Measurements from ENCODE around the gene FBLL1.
A peak's percentile ranks its signal among the peaks of the same experiment; 100 is the strongest.

FBLL1 gene

DNA sequence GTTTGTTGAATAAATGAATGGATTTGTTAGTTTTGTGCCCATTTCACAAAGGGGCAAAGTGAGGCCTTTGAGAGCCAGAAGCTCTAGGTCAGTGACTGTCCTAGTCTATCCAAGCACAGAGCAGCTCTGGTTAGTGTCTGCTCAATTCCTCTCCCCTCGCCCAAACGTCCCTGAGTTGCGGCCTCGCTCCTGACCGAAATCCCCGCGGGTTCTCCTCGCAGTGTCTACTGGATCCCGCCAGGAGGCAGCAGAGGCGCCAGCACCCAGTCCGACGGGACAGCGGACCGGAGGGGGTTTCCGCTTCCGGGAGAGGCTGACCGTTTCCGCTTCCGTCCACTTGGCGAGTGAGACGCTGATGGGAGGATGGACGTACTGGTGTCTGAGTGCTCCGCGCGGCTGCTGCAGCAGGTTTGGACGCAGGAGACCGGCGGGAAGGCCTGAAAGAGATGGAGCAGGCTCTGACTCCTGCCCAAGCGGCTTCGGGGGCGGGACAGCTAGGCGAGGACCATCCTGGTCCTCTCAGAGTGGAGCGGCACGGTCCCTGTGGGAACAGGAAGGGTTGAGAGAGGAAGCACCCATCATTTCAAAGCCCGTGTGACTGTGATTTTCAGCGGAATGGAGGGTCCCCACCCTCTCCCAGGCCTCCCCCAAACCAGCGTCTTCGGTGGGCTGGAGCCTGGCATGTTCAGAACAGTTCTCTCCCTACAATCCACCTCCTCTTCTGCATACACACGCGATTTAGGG lies 42.8 kb upstream of the FBLL1 start, which contains the start of gene RARS1:
Gene RARS1 (plus strand): TSS at position 336 of the 744 bp plus-strand sequence. CDS start 28 bp downstream, at position 364.
- Histone ChIP-seq H3K36me3 (ENCODE audit: low read length) (peaks cover 18% of the 10 kb centered on the region; the same call in 1 of the 2 replicates), H3F3A (ENCODE audit: insufficient read depth) (no peaks in the 10 kb centered on the region), H3K9ac (ENCODE audit: low read length) (peak within 1 kb of the TSS; percentile 88), H3K4me3 (ENCODE audit: insufficient read depth, low read length, poor library complexity, severe bottlenecking) (peak within 1 kb of the TSS; percentile 98), H3K27me3 (ENCODE audit: low read length) (no peaks in the 10 kb centered on the region), H2AFZ (ENCODE audit: low read depth, low read length, severe bottlenecking) (peak within 1 kb of the TSS; percentile 89), H3K79me2 (ENCODE audit: insufficient read depth, low read length) (peaks cover 17% of the 10 kb centered on the region), H3K9me3 (ENCODE audit: insufficient read depth, low read length) (no peaks in the 10 kb centered on the region), H3K9me2 (replicated peaks; ENCODE audit: insufficient read depth, low read length) (no peaks in the 10 kb centered on the region), H3K4me2 (ENCODE audit: low read depth, low read length, poor library complexity, severe bottlenecking) (peak within 1 kb of the TSS; percentile 68), H4K20me1 (ENCODE audit: low read depth, low read length) (no peaks in the 10 kb centered on the region), H3K27ac (ENCODE audit: low read depth, low read length) (no peak within 1 kb of the TSS)
- TF ChIP-seq CTCF (IDR thresholded peaks at IDR 0.05; ENCODE audit: insufficient read depth, low read length, poor library complexity, severe bottlenecking) (peak; percentile 91), EZH2phosphoT487 (conservative IDR thresholded peaks at IDR 0.05; ENCODE audit: low read length) (no peak)

DNA sequence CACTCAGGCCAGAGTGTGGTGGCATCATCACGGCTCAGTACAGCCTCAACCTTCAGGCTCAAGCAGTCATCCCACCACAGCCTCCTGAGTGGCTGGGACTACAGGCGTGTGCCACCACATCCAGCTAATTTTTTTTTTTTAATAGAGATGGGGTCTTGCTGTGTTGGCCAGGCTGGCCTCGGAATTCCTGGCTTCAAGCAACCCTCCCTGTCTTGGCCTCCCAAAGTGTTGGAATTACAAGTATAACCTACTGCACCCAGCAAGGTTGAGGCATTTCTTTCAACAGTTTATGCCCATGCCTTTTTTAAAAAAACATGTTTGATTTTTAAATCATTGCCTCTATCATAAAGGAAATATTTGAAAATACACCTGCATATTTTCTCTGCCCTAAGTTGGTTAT lies 40.0 kb upstream of the FBLL1 start:
- TF ChIP-seq EZH2phosphoT487 (conservative IDR thresholded peaks at IDR 0.05; ENCODE audit: low read length): no peak
- no peak for TF ChIP-seq CTCF (IDR thresholded peaks at IDR 0.05; ENCODE audit: insufficient read depth, low read length, poor library complexity, severe bottlenecking)
- Histone ChIP-seq H3K27ac (ENCODE audit: low read depth, low read length) (no peak overlapping the region), H3K36me3 (ENCODE audit: low read length) (peaks cover 42% of the 10 kb centered on the region; the same call in 1 of the 2 replicates), H4K20me1 (ENCODE audit: low read depth, low read length) (0 out of 2 replicates have a peak, but pooled peaks cover 6% of the 10 kb centered on the region), H3K9me3 (ENCODE audit: insufficient read depth, low read length) (no peaks in the 10 kb centered on the region), H3K27me3 (ENCODE audit: low read length) (no peaks in the 10 kb centered on the region), H3F3A (ENCODE audit: insufficient read depth) (no peaks in the 10 kb centered on the region), H3K9me2 (replicated peaks; ENCODE audit: insufficient read depth, low read length) (no peaks in the 10 kb centered on the region), H3K4me3 (ENCODE audit: insufficient read depth, low read length, poor library complexity, severe bottlenecking) (no peak overlapping the region), H2AFZ (ENCODE audit: low read depth, low read length, severe bottlenecking) (no peak overlapping the region), H3K79me2 (ENCODE audit: insufficient read depth, low read length) (peaks cover 17% of the 10 kb centered on the region), H3K4me2 (ENCODE audit: low read depth, low read length, poor library complexity, severe bottlenecking) (no peak overlapping the region), H3K9ac (ENCODE audit: low read length) (no peak overlapping the region)

- Histone ChIP-seq H3K36me3 (ENCODE audit: low read length) (peaks cover 62% of the 10 kb centered on the region), H3K9me3 (ENCODE audit: insufficient read depth, low read length) (no peaks in the 10 kb centered on the region), H3K4me3 (ENCODE audit: insufficient read depth, low read length, poor library complexity, severe bottlenecking) (no peak overlapping the region), H3K79me2 (ENCODE audit: insufficient read depth, low read length) (no peaks in the 10 kb centered on the region; the same call in 1 of the 2 replicates), H3K9ac (ENCODE audit: low read length) (no peak overlapping the region), H3K4me2 (ENCODE audit: low read depth, low read length, poor library complexity, severe bottlenecking) (no peak overlapping the region), H3K27ac (ENCODE audit: low read depth, low read length) (no peak overlapping the region), H3F3A (ENCODE audit: insufficient read depth) (no peaks in the 10 kb centered on the region), H4K20me1 (ENCODE audit: low read depth, low read length) (0 out of 2 replicates have a peak, but pooled peaks cover 6% of the 10 kb centered on the region), H3K9me2 (replicated peaks; ENCODE audit: insufficient read depth, low read length) (no peaks in the 10 kb centered on the region), H3K27me3 (ENCODE audit: low read length) (no peaks in the 10 kb centered on the region), H2AFZ (ENCODE audit: low read depth, low read length, severe bottlenecking) (no peak overlapping the region)
- TF ChIP-seq CTCF (IDR thresholded peaks at IDR 0.05; ENCODE audit: insufficient read depth, low read length, poor library complexity, severe bottlenecking) (no peak), EZH2phosphoT487 (conservative IDR thresholded peaks at IDR 0.05; ENCODE audit: low read length) (no peak)
Observed at GRCh38 chr5:168494057-168494555, 35.0 kb upstream of the FBLL1 start.
